OCI-LY7 (cell line): Measurements from ENCODE around the gene EFNA5. TPM values are rescaled to one million over a fixed set of nuclear protein-coding genes. Genes with fewer than 3 reads are reported as not detected.

Experiments
- BruUV-seq: library from RNA; stranded (reverse); fragments of 400-500 nt; replicated peaks from 2 replicates; lab custom pipeline; 2021; lab: Mats Ljungman, UMichigan
- CTCF ChIA-PET: fragments of 300-600 bp; sonication (Branson Sonifier 250); formaldehyde crosslinking; loops from one replicate; lab custom pipeline; 2022; ENCODE audit warnings: antibody characterized with exemption; ENCODE audit not compliant: unreplicated experiment; lab: Charles Lee
- POLR2A ChIA-PET: fragments of 300-600 bp; sonication (Branson Sonifier 250); formaldehyde crosslinking; loops from one replicate; lab custom pipeline; 2022; ENCODE audit warnings: antibody characterized with exemption; lab: Charles Lee
- DNase-seq: peaks from one replicate; pipeline ENCODE4 v3.0.0-alpha.2; 2015; ENCODE audit warnings: low spot score
- H2AFZ ChIP-seq: fragments of 200-600 bp; sonication (generic), shearing (Covaris generic); 2 replicates; pipeline ENCODE4 v1.6.1; 2014; ENCODE audit warnings: mild to moderate bottlenecking, antibody characterized with exemption, low read length, moderate library complexity
- H3K27ac ChIP-seq: fragments of 200-600 bp; sonication (generic); 2 replicates; pipeline ENCODE4 v1.5.1; 2014; ENCODE audit warnings: mixed run types, low read depth, mild to moderate bottlenecking, moderate library complexity, low read length, inconsistent platforms; ENCODE audit not compliant: poor library complexity, severe bottlenecking
- H3K36me3 ChIP-seq: fragments of 200-600 bp; sonication (generic); 2 replicates; pipeline ENCODE4 v1.6.1; 2014; ENCODE audit warnings: mild to moderate bottlenecking, antibody characterized with exemption, low read length, moderate library complexity, mixed read lengths; ENCODE audit not compliant: insufficient read depth
- H3K4me1 ChIP-seq: fragments of 200-600 bp; sonication (generic); 2 replicates; pipeline ENCODE4 v1.5.1; 2014; ENCODE audit warnings: mild to moderate bottlenecking, low read length; ENCODE audit not compliant: insufficient read depth, poor library complexity, severe bottlenecking
- H3K4me2 ChIP-seq: fragments of 200-600 bp; sonication (generic); 2 replicates; pipeline ENCODE4 v1.6.1; 2014; ENCODE audit warnings: mild to moderate bottlenecking, low read length
- H3K4me3 ChIP-seq: fragments of 200-600 bp; sonication (generic); 2 replicates; pipeline ENCODE4 v1.5.1; 2014; ENCODE audit warnings: mild to moderate bottlenecking, low read depth, low read length; ENCODE audit not compliant: poor library complexity, severe bottlenecking
- H3K79me2 ChIP-seq: fragments of 200-600 bp; sonication (generic); 2 replicates; pipeline ENCODE4 v1.6.1; 2016; ENCODE audit warnings: low read depth, mild to moderate bottlenecking, low read length, moderate library complexity, mixed read lengths; ENCODE audit not compliant: insufficient read depth
- H3K9me2 ChIP-seq: fragments of 200-600 bp; sonication (generic); 2 replicates; pipeline ENCODE4 v1.6.1; 2016; ENCODE audit warnings: mild to moderate bottlenecking, low read length, mixed read lengths; ENCODE audit not compliant: insufficient read depth
- H3K9me3 ChIP-seq: fragments of 200-600 bp; sonication (generic); 2 replicates; pipeline ENCODE4 v1.6.1; 2014; ENCODE audit warnings: mild to moderate bottlenecking, mixed run types, low read length, mixed read lengths
- H4K20me1 ChIP-seq: fragments of 200-600 bp; sonication (generic); 2 replicates; pipeline ENCODE4 v1.6.1; 2014; ENCODE audit warnings: mild to moderate bottlenecking, antibody characterized with exemption, low read length, moderate library complexity, mixed read lengths; ENCODE audit not compliant: insufficient read depth
- CTCF ChIP-seq: fragments of 200-600 bp; sonication (generic); conservative IDR thresholded peaks from 2 replicates; pipeline ENCODE4 v1.5.1; 2014; ENCODE audit warnings: mild to moderate bottlenecking, antibody characterized with exemption, low read length, moderate library complexity, mixed read lengths
- EZH2phosphoT487 ChIP-seq: fragments of 200-600 bp; sonication (generic); IDR thresholded peaks from 2 replicates; pipeline ENCODE4 v1.6.1; 2018; ENCODE audit warnings: low read depth, borderline replicate concordance, mild to moderate bottlenecking, mixed run types, antibody characterized with exemption, low read length, moderate library complexity, mixed read lengths
- intact Hi-C: fragments of 100-400 bp; cut with micrococcal nuclease; formaldehyde crosslinking; loops from one replicate; pipeline ENCODE4 v1.10.0; 2022; ENCODE audit not compliant: unreplicated experiment
- total RNA-seq, 2 experiments: library from RNA; depleted of rRNA in 1 of 2; stranded (reverse); fragments of >200 nt in 1 of 2; shearing (Covaris generic) in 1 of 2; gene quantifications; 2 replicates each; pipeline ENCODE4 v1.2.3, GENCODE V29; 2014 to 2022

Gene EFNA5
- total RNA-seq, 2 experiments from 2014 or later = 2.1 to 3.1 TPM

GRCh38 chr5:107676702-107677101 lies 6.0 kb upstream of the EFNA5 start:
- BruUV-seq = no TSS peak
- TF ChIP-seq EZH2phosphoT487 (no peak), CTCF (no peak)
- Histone ChIP-seq H3K9me3 (no peaks in the 10 kb centered on the region), H3K4me3 (no peak overlapping the region), H3K4me1 (peaks cover 22% of the 10 kb centered on the region), H3K9me2 (no peaks in the 10 kb centered on the region), H3K36me3 (no peaks in the 10 kb centered on the region), H3K4me2 (no peak overlapping the region), H3K79me2 (no peaks in the 10 kb centered on the region), H3K27ac (no peak overlapping the region), H2AFZ (no peak overlapping the region), H4K20me1 (no peaks in the 10 kb centered on the region)
- intact Hi-C loops = no loop called here
- POLR2A ChIA-PET = interaction anchor here (0.6 to 1.3 kb wide), 8 partner anchors 10 to 856 kb away, joined by 3 to 5 read pairs (median 3); no protein-coding TSS in a partner anchor
- CTCF ChIA-PET = no interaction called here
- no peak for DNase-seq

- no peak for TF ChIP-seq EZH2phosphoT487
- no peak for TF ChIP-seq CTCF
- H3K36me3 ChIP-seq = no peaks in the 10 kb centered on the region
- H4K20me1 ChIP-seq = no peaks in the 10 kb centered on the region
- intact Hi-C loops = no loop called here
- H3K9me3 ChIP-seq = no peaks in the 10 kb centered on the region
- H3K4me1 ChIP-seq = peaks cover 25% of the 10 kb centered on the region
- H3K4me3 ChIP-seq = no peak overlapping the region
- no TSS peak for BruUV-seq
- ChIA-PET CTCF (interaction anchor here (0.6 to 1.1 kb wide), 2 partner anchors 577 to 622 kb away, joined by 3 read pairs; no protein-coding TSS in a partner anchor), POLR2A (interaction anchor here (0.5 to 1.4 kb wide), 3 partner anchors 103 to 855 kb away, joined by 3 read pairs; no protein-coding TSS in a partner anchor)
- H2AFZ ChIP-seq = no peak overlapping the region
- no peak overlapping the region for H3K27ac ChIP-seq
- no peak for DNase-seq
- H3K79me2 ChIP-seq = no peaks in the 10 kb centered on the region
- no peak overlapping the region for H3K4me2 ChIP-seq
- H3K9me2 ChIP-seq = no peaks in the 10 kb centered on the region
Observed at GRCh38 chr5:107675201-107675600, 4.5 kb upstream of the EFNA5 start.

- no peaks in the 10 kb centered on the region for H3K36me3 ChIP-seq
- BruUV-seq = no TSS peak
- H3K27ac ChIP-seq = no peak overlapping the region
- intact Hi-C loops = loop anchor here (5.0 kb wide), 3 partner anchors 212 to 427 kb away; no protein-coding TSS in a partner anchor
- no peak overlapping the region for H3K4me3 ChIP-seq
- no peaks in the 10 kb centered on the region for H4K20me1 ChIP-seq
- CTCF ChIA-PET = interaction anchor here (1.1 kb wide), 1 partner anchor 621 kb away, joined by 3 read pairs; no protein-coding TSS in a partner anchor
- no peaks in the 10 kb centered on the region for H3K79me2 ChIP-seq
- H3K9me2 ChIP-seq = no peaks in the 10 kb centered on the region
- no peak overlapping the region for H3K4me2 ChIP-seq
- POLR2A ChIA-PET = interaction anchor here (0.7 to 1.4 kb wide), 7 partner anchors 8 to 425 kb away, joined by 3 to 5 read pairs (median 3); no protein-coding TSS in a partner anchor
- peaks cover 25% of the 10 kb centered on the region for H3K4me1 ChIP-seq
- peak overlapping the region; percentile 97; the same call in 1 of the 2 replicates for H2AFZ ChIP-seq
- no peak for TF ChIP-seq CTCF
- TF ChIP-seq EZH2phosphoT487 = no peak
- no peak for DNase-seq
- no peaks in the 10 kb centered on the region for H3K9me3 ChIP-seq
Observed at GRCh38 chr5:107674655-107675054, 3.9 kb upstream of the EFNA5 start.
